Left cardiac atrium (tissue), 4 donors: Measurements from ENCODE around the gene OSBPL7. TPM values are rescaled to one million over a fixed set of nuclear protein-coding genes. Genes with fewer than 3 reads are reported as not detected.

Source experiments
- ATAC-seq, 2 donors: fragments of 200-7000 bp; cut with Tn5 transposase; one replicate each; pipeline ENCODE4 v1.9.1; 2020; ENCODE audit warnings: mild to moderate bottlenecking in 2 of 2, moderate library complexity in 2 of 2
- DNase-seq: peaks from one replicate; pipeline ENCODE4 v3.0.0-alpha.2; 2020
- intact Hi-C, 2 donors: fragments of 100-400 bp; cut with DNase I; formaldehyde crosslinking; loops; one replicate each; pipeline versions ENCODE4 v1.14.1 to v1.15.1; 2022 to 2023
- total RNA-seq, 2 donors: library from RNA; stranded (reverse); fragmentation: NEBNext Ultra II Directional; extraction: Animal tissue kit (Norgen Biotek cat#: 25700); gene quantifications; one replicate each; pipeline ENCODE4 v1.2.1, GENCODE V29; 2021
- donor health status: DM: no; HTN: yes; CAD: no.
- donor health status: DM: no; HTN: yes; CAD: no; lungs with severe emphysema.
- donor health status: DM: yes; HTN: yes; CAD: no.
- donor health status: Dilated cardiomyopathy.

OSBPL7 gene
- total RNA-seq, 2 donors from 2014 or later = 4.5 to 5.4 TPM

DNA sequence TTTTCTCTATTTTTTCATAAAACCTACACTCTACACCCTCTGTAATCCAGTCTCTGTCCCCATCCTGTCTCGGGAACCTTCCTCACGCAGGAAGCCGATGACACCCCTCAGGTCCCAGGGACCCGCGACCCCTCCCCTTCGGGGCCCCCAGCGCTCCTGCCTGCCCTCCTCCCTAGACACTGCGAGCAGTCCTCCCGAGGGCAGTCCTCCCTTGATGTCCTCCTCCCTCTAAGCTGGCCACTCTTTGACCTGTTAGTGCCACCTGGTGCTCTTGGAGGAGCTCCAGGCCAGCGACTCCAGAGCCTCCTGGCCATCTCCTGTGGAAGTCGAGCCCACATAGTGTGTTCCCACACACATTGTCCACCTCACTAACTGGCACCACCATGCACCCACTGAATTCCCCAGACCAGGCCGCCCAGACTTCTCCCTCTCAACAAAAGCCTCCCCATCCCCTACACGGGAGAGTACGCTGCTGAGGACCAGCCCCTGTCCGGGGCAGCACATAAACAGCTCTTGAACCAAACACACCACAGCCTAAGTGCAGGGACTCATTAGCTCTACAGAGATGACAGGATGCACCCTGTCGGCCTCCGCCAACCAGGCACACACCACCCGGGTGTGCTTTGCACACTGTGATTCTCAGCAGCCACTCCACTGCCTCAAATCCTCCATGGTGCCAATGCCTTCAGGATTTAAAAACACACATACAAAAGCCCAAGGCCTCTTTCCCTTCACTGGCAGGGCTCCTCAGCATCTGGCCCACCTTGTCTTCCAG, 9.3 kb downstream of the OSBPL7 start:
- intact Hi-C loops = no loop called here
- DNase-seq (no peak), ATAC-seq (no peak)

DNA sequence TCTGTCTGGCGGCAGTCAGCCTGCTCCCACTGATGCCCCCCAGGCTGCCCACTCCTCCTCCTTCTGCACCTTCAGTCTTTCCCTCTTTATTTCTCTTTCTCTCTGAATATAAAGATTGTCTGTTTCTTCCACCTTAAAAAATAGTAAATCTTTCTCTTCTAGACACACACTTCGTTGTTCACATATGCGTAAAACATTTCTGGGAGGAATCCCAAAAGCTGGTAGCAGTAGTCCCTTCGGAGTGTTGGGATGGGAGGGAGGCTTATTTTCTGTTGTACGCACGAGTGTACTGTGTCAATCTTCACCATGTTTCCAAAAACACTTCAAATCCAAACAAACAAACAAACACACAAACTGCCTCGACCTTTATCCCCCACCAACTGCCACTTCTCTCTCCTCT, 9.9 kb downstream of the OSBPL7 start:
- DNase-seq = no peak
- intact Hi-C loops = no loop called here

DNA sequence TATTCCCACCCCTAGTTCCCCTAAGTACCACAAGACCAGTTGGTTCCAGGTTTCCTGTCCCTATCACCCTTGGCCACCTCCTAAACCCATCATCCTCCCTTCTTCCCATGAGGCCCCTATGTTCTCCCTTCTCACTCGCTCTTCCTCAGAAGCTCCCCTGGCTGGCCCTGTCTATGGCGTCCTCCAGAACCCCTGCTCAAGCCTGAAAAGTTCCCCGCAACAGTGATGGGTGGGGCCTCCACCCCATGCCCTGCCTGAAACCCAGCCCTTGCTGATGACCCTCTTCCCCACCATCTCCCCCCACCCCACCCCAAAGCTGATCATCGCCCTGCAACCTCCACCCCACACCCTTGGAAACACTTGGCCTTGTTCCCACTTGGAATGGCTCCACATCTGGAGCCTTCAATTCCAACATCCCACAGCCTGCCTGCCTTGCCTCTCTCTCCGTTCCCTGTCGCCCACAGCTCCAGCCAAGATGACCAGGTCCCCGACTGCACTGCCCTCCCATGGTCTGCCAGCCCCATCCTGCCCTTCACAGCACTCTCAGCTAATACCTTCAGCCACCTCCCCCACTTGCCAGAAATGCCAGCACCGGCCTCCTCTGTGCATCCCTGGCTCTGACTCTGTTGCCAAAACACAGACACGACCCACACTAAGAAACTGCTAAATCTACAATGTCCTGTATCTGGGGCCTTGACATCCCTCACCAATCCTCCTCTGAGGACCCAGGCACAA, 10.5 kb downstream of the OSBPL7 start:
- intact Hi-C loops = no loop called here
- peak in 1 of 2 donors; percentile 31 for ATAC-seq
- no peak for DNase-seq

More for the DNA sequence above, 9.9 kb downstream of the OSBPL7 start:
- no peak for ATAC-seq

DNA sequence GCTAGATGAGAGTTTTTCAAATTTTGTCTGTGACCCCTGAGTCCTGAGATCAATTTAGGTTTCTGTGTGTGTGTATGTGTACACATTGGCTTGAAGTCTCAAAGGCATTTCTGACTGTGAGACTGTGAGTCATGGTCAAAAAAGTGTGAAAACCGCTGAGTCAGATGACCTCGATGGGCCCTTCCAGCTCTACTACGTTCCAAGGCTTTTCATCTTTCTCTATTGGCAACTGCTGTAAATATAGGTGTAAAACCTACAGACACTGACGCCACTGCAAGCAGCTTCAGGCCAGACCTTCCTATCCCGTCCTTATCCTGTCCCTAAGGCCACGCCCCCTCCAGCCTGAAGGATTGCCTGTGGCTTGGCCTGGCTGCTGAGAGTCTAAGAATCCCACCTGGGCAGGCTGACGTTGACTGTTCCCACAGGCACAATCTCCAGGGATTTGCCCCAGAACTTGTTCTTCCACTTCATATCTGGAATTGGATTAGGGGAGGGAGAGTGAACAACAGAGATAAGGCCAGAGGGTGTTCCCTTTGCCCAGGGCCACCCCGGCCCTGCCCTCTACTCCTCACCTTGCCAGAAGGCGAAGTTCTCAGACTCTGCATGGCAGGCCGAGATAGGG, 11.3 kb downstream of the OSBPL7 start:
- DNase-seq (no peak), ATAC-seq (peak in 1 of 2 donors; percentile 75)
- intact Hi-C loops = no loop called here

DNA sequence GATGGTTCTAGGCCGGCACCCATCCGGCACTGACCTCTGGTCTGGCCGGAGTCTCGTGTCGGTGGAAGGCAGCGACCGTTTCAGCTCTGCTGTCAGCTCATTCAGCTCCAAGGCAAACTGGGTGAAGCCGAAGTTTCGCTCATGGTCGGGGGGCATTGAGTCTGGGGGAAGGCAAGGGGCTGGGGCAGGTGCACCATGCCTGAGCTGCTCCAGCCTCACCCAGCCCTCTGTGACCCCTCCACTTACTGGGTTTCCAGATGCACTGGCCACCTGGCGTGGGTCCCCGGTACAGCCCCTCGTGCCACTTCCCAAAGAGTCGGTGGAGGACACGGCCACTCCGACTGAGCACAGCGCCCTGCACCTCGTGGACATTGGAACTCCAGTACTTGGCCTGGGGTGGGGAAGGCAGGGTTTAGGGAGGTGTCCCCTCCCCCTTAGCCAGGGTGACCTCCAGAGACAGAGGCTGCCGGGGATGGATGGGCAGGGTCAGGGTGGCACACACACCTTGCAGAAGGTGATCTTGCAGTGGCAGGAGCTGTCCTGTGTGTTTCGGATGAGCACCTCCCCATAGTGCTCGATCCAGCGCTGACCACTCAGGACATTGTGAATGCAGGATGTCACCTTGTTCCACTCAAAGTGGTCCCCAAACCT, 12.6 kb downstream of the OSBPL7 start:
- intact Hi-C loops = loop anchor here in 1 of 2 donors (10.0 kb wide), 1 partner anchor 144 kb away; no protein-coding TSS in a partner anchor
- ATAC-seq = no peak
- DNase-seq = no peak

DNA sequence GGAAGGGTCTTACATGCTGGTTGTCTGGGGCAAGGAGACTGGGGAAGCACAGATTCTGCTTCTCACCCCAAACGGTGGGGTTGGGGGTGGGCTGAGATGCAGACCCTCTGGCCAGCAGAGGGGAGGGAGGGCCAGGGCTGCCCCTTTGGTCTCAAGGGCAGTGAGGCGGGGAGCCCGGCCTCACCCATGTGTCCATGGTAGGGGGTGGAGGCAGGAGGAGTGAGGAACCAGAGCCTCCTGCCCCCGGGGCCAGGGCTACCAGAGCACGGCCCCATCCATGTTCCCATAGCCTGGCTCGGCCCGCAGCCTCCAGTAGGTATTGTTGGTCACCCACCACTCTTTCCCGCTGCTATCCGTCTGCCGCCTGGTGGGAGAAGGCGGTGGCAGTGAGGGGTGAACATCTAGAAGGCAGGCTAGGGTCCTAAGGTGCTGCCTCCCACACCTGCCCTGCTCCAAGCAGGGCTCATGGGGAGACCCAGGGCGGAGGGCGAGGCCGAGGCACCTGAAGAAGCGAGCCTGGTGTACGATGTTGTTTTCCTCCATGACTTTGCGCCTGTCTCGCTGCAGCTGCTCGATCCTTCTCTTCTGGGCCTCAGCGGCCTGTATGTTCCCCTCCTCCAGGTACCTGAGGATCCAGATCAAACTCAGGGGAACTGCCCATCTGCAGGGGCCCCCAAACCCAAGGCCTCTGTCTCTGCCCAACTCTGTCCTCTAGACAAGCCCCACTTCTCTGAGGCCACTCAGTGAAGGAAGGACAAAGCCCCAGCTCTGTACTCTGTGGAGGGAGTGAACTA, 13.4 kb downstream of the OSBPL7 start:
- intact Hi-C loops = loop anchor here in 1 of 2 donors (10.0 kb wide), 1 partner anchor 143 kb away; no protein-coding TSS in a partner anchor
- no peak for DNase-seq

DNA sequence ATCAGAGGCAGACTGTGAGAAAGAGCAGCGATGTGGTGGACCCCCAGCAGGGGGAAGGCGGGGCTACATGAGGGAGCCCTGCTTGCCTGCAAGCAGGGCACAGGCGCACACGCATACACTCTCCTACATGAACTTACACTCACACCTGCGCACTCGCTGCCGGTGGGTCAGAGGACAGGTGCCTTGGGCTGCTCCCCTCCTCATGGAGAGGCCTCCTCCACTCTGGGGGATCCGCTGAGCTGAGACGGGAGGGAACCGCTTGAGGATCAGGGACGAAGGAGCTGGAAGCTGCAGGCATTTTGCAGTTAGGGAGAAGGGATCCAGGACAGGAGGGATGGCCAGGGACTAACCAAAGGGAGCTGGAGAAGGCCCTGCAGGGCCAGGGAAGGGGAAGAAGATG, 14.2 kb downstream of the OSBPL7 start:
- DNase-seq (no peak), ATAC-seq (no peak)
- intact Hi-C loops = loop anchor here in 1 of 2 donors (10.0 kb wide), 1 partner anchor 143 kb away; no protein-coding TSS in a partner anchor

More for the DNA sequence above, 13.4 kb downstream of the OSBPL7 start:
- no peak for ATAC-seq

DNA sequence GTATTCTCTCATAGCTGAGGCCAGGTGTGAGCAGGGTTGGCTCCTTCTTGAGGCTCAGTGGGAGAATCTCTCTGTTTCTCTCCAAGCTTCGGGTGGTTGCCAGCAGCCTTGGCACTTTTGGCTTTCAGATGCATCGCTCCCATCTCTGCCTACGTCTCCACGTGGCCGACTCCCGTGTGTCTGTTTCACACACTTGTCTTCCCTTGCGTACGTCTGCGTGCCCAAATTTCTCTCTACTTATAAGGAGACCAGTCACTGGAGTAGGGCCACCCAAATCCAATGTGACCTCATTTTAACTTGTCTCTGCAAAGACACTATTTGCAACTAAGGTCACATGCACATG, 14.7 kb downstream of the OSBPL7 start:
- no peak for ATAC-seq
- intact Hi-C loops = loop anchor here in 1 of 2 donors (10.0 kb wide), 1 partner anchor 142 kb away; no protein-coding TSS in a partner anchor
- DNase-seq = no peak

DNA sequence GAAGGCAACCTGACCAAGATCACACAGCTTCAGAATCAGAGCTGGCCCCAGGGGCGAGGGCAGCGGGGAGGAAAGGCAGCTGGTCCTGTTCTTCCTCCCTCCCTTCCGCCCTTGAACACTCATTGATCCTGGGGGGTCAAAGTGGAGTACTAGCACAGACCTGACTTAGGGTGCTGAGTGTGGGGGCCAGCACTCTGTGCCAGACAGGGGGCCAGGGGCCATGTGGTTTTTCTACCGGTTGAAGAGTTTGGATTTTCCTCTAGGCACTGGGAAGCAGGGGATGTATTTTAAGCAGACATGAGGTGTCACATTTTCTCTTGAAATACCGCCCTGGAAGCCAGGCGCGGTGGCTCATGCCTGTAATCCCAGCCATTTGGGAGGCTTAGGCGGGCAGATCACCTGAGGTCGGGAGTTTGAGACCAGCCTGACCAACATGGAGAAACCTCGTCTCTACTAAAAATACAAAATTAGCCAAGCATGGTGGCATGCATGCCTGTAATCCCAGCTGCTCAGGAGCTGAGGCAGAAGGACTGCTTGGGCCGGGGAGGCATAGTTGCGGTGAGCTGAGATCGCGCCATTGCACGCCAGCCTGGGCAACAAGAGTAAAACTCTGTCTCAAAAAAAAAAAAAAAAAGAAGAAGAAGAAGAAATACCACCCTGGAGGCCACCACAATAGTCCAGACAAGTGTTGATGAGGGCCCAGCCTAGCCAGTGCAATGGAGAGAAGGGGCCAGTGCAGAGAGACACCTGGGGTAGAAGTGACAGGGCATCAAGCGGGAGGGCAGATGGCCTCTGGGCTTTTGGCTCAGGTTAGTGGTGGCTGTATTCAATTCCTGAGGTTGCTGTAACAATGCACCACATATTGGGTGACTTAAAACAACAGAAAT, 15.3 kb downstream of the OSBPL7 start:
- intact Hi-C loops = loop anchor here in 1 of 2 donors (10.0 kb wide), 1 partner anchor 141 kb away; no protein-coding TSS in a partner anchor
- ATAC-seq = no peak

DNA sequence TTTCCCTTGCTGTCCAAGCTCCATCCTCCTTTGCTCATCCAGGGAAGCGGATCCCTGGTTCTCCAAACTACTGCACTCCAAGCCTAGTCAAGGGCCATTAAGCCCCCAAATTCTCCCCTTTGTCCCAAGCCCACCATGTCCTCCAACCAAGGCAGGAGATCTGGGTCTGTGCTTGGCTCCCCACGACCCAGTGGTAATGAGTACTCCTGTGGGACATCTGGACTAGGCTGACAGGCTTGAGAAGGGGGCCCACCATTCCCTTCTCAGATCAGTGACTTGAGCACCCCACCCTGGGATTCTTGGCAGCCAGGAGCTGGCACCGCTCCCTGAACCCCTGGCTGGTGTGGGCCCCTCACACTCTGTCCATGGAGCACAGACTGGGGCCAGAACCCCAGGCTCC, 17.1 kb downstream of the OSBPL7 start:
- intact Hi-C loops = loop anchor here (5.0 to 10.0 kb wide), 2 partner anchors 107 to 140 kb away; no protein-coding TSS in a partner anchor
- ATAC-seq (no peak), DNase-seq (no peak)

More for the DNA sequence above, 15.3 kb downstream of the OSBPL7 start:
- DNase-seq = no peak

DNA sequence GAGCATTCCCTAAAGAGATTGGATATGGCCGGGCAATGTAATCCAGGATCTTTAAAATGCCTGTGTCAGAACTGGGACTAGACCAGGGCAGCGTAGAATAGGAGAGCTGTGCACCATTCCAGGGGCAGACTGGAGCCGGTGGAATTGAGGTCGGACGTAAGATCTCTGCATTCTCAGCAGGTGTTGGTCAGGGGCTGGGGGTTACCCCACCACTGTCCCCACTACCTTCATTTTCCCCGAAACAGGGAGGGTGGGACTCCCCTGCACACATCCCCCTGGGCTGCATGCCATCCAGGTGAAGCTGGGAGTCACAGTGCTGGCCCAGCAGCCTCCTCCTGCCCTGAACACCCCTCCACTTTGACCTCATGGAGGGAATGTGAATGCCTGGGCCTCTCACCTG, 17.8 kb downstream of the OSBPL7 start:
- ATAC-seq (no peak), DNase-seq (no peak)
- intact Hi-C loops = loop anchor here (5.0 to 10.0 kb wide), 2 partner anchors 106 to 139 kb away; no protein-coding TSS in a partner anchor

DNA sequence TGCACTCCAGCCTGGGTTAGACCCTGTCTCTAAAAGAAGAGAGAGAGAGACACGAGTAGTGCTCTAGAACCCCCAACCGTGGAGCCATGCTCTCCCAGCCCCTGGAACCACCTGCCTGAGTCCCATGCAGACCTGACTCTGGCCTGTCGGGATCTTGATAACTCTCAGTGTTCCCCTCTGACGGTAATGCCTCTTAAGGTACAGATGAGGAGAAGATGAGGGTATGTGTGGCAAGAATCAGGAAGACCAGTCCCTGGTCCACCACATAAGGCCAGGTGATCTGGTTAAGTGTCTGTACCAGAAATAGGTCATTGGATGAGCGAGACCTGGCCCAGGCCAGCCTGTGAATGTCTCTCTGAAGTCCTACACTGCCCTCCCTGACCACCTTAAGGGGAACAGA, 18.4 kb downstream of the OSBPL7 start:
- intact Hi-C loops = loop anchor here (5.0 to 10.0 kb wide), 2 partner anchors 106 to 138 kb away; no protein-coding TSS in a partner anchor
- ATAC-seq = no peak

DNA sequence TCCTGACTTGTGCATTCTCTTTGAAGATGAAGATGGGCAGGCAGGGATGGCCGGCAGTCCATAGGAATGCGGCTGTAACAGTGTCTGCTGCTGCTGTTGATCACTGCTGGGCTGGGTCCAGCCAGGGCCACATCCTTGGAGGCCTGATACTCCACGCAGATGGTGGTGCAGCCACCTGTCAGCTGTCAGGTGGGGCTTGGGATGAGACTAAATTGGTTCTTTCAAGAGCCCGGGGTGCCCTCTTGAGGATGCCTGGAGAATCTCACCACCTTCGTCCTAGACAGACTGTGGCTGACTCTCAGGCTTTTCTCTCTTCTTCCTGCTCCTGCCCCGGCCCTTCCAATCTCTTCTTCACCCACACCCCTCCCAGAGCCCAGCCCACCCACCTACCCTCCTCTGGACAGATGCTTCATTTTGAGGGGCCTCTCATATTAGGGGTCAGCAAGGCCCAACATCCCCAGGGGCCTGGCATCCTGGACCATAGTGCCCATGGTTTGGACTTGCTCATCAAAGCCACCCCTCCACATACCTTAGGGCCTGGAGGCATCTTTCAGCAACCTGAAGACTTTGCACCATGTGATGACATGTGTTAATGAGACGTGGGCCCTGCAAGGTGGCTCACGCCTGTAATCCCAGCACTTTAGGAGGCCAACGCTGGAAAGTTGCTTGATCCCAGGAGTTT, 19.1 kb downstream of the OSBPL7 start:
- intact Hi-C loops = loop anchor here (5.0 to 10.0 kb wide), 2 partner anchors 105 to 138 kb away; no protein-coding TSS in a partner anchor
- ATAC-seq (peak; percentile 46 to 70), DNase-seq (no peak)

More for the DNA sequence above, 18.4 kb downstream of the OSBPL7 start:
- no peak for DNase-seq

DNA sequence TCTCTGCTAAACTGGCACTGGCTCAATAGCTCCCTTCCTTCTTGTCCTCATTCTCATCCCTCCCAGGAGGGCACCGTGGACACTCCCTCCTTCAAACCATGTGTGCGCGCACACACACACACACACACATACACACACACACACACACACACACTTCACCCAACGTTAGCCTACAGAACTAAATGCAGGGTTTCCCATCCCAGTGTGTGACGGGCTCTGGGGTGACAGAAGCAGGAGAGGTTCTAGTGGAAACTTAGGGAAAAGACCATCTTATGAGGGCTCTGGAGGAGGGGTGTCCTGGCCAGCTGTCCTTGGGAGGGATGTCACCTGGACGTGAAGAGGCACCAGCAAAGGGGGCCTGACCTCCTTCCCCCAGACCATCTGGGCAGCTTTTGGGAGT, 19.7 kb downstream of the OSBPL7 start:
- no peak for ATAC-seq
- no peak for DNase-seq
- intact Hi-C loops = loop anchor here (5.0 to 10.0 kb wide), 2 partner anchors 105 to 137 kb away; no protein-coding TSS in a partner anchor

DNA sequence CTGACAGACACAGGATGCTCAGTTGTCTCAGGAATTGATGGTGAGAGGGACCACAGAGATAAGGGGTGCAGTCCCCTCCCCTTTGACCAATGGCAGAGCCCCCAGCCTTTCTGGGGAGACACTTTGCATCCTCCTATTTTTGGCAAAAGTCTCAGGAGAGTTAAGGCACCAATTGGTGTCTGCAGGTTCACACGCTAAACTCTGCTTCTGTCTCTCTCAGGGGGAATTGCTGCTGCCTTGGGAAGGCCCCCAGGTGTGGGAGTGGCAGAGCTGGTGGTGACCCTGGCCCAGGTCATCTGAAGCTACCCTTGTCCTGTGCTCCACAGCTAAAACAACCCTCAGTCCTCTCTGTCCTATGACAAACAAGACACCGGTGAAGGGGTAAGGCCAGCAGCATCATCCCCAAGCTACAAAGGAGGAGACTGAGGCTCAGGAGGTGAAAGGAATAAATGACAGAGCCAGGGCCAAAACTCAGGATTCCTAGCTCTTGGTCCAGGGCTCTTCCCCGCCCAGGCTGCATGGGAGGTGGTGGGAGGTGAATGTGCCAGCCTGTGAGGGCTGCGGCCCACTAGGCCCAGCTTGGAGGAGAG, 20.3 kb downstream of the OSBPL7 start:
- no peak for ATAC-seq
- no peak for DNase-seq
- intact Hi-C loops = loop anchor here (5.0 to 10.0 kb wide), 2 partner anchors 104 to 136 kb away; no protein-coding TSS in a partner anchor

DNA sequence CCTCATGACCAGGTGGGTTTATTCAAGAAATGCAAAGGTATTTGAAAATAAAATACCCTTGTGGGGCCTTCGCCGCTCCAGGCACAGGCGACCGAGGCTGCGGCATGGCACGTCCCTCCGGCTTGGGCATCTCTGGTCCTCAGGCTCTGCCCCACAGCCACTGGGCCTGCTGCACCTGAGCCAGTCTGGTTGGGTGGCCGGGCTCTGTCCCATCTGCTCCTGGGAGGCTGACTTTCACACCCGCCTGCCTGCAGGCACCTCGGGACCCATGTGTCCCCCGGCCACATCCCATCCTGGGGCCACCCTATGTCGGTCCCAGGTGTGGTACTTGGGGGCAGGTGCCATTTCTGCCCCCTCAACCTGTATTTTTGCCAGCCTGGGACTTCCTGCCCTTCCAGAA, 20.9 kb downstream of the OSBPL7 start:
- DNase-seq = no peak
- intact Hi-C loops = loop anchor here (5.0 to 10.0 kb wide), 2 partner anchors 103 to 136 kb away; no protein-coding TSS in a partner anchor
- no peak for ATAC-seq
